Calu3 (cell line): ENCODE measurements around the gene SSBP3. TPM values are rescaled to one million over a fixed set of nuclear protein-coding genes. Genes with fewer than 3 reads are reported as not detected.

Experiments
- BruUV-seq: library from RNA; stranded (reverse); fragments of 400-500 nt; replicated peaks from 2 replicates; lab custom pipeline; 2021; lab: Mats Ljungman, UMichigan
- CTCF ChIA-PET: fragments of 300-600 bp; sonication (Branson Sonifier 250); formaldehyde crosslinking; loops from one replicate; lab custom pipeline; 2022; ENCODE audit warnings: antibody characterized with exemption; lab: Charles Lee
- DNase-seq: peaks from one replicate; pipeline ENCODE4 v3.0.0; 2022
- H3K27ac Mint-ChIP-seq: one replicate; pipeline ENCODE4 v1.8.0; 2022; ENCODE audit warnings: mixed read lengths; ENCODE audit not compliant: unreplicated experiment
- H3K27me3 Mint-ChIP-seq: one replicate; pipeline ENCODE4 v1.8.0; 2022; ENCODE audit warnings: mixed read lengths; ENCODE audit not compliant: unreplicated experiment
- H3K36me3 Mint-ChIP-seq: one replicate; pipeline ENCODE4 v1.8.0; 2022; ENCODE audit warnings: mild to moderate bottlenecking, moderate library complexity, mixed read lengths; ENCODE audit not compliant: insufficient read depth, unreplicated experiment
- H3K4me1 Mint-ChIP-seq: one replicate; pipeline ENCODE4 v1.8.0; 2022; ENCODE audit warnings: mild to moderate bottlenecking, low read depth, mixed read lengths; ENCODE audit not compliant: unreplicated experiment
- H3K4me3 Mint-ChIP-seq: one replicate; pipeline ENCODE4 v1.8.0; 2022; ENCODE audit warnings: mild to moderate bottlenecking, low read depth, moderate library complexity, mixed read lengths; ENCODE audit not compliant: unreplicated experiment
- H3K9me3 Mint-ChIP-seq: one replicate; pipeline ENCODE4 v1.8.0; 2022; ENCODE audit warnings: low read depth, mixed read lengths; ENCODE audit not compliant: unreplicated experiment
- intact Hi-C: fragments of 100-400 bp; cut with micrococcal nuclease; formaldehyde crosslinking; loops from one replicate; pipeline ENCODE4 v1.10.0; 2022; ENCODE audit not compliant: unreplicated experiment
- total RNA-seq: library from RNA; stranded (reverse); gene quantifications from 2 replicates; pipeline ENCODE4 v1.2.3, GENCODE V29; 2022
- TF ChIP-seq, protein P1 (sequence below): fragments of 200-600 bp; IDR thresholded peaks from one replicate; pipeline ENCODE4 v1.8.0; 2022; ENCODE audit warnings: antibody characterized with exemption; ENCODE audit not compliant: unreplicated experiment

SSBP3 gene
- total RNA-seq, 1 experiment from 2014 or later: 16.6 TPM

DNA sequence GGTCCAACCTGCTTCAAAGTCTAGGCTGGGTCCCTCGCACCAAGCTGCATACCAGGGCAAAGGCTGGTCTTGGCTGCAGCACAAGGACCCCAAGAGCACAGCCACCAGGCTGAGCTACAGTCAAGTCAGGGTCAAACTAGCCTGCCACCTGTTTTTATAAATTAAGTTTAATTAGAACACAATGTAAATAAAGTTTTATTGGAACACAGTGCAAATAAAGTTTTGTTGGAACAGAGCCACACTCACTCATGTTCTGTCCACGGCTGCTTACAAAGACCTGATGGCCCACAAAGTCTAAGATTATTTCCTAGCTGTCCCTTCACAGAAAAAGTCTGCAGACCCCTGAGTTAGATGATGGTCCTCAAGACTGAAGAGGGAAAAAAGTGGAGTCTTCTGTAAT lies 140.0 kb downstream of the SSBP3 start:
- Mint-ChIP-seq H3K36me3 (no peaks in the 10 kb centered on the region), H3K27me3 (peaks cover 11% of the 10 kb centered on the region), H3K4me3 (no peak overlapping the region), H3K27ac (no peak overlapping the region), H3K4me1 (no peaks in the 10 kb centered on the region), H3K9me3 (no peaks in the 10 kb centered on the region)
- TF ChIP-seq, protein P1, sequence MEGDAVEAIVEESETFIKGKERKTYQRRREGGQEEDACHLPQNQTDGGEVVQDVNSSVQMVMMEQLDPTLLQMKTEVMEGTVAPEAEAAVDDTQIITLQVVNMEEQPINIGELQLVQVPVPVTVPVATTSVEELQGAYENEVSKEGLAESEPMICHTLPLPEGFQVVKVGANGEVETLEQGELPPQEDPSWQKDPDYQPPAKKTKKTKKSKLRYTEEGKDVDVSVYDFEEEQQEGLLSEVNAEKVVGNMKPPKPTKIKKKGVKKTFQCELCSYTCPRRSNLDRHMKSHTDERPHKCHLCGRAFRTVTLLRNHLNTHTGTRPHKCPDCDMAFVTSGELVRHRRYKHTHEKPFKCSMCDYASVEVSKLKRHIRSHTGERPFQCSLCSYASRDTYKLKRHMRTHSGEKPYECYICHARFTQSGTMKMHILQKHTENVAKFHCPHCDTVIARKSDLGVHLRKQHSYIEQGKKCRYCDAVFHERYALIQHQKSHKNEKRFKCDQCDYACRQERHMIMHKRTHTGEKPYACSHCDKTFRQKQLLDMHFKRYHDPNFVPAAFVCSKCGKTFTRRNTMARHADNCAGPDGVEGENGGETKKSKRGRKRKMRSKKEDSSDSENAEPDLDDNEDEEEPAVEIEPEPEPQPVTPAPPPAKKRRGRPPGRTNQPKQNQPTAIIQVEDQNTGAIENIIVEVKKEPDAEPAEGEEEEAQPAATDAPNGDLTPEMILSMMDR: no peak
- intact Hi-C loops: no loop called here
- CTCF ChIA-PET: no interaction called here
- BruUV-seq: no TSS peak
- DNase-seq: no peak

DNA sequence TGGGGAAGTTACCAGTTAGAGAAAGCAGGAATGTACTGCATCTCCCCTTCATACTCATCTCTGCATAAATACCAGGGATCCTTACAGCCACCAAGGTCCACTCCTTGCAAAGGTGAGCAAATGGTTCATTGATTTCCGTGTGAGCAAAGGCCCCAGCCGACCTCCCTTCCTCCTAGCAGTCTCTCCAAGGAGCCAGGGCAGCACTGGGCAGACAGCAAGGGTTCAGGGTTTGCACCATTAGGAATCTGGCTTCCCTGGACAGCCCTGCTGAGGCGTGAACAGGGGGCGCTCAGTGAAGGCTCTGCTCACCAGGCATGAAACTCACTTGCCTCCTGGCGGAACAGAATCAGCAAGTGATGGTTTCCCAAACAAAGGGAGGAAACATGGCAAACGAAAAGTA lies 140.5 kb downstream of the SSBP3 start:
- Mint-ChIP-seq H3K36me3 (no peaks in the 10 kb centered on the region), H3K9me3 (no peaks in the 10 kb centered on the region), H3K4me3 (no peak overlapping the region), H3K4me1 (no peaks in the 10 kb centered on the region), H3K27ac (no peak overlapping the region), H3K27me3 (peaks cover 11% of the 10 kb centered on the region)
- no TSS peak for BruUV-seq
- CTCF ChIA-PET: no interaction called here
- TF ChIP-seq, protein P1: no peak
- intact Hi-C loops: no loop called here
- no peak for DNase-seq

DNA sequence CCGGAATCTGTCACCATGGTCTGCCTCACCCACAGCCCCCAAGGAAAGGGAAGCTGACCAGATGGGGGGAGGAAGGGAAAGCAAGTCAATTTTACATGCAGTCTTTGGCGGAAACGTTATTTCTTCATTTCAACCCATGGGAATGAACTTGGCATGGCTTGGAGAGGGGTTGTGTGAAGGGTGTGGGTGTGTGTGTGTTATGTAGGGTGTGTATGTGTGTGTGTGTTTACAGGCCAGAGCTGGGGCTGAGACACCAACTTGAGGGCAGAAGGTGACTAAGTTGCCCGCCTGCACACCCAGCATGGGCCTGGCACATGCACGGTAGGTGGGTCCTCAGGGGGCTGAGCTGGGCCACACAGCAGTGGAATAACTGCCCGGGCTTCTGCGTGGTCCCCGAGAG lies 141.1 kb downstream of the SSBP3 start:
- Mint-ChIP-seq H3K27ac (no peak overlapping the region), H3K27me3 (peaks cover 11% of the 10 kb centered on the region), H3K36me3 (no peaks in the 10 kb centered on the region), H3K4me3 (no peak overlapping the region), H3K4me1 (no peaks in the 10 kb centered on the region), H3K9me3 (no peaks in the 10 kb centered on the region)
- CTCF ChIA-PET: no interaction called here
- DNase-seq: no peak
- no TSS peak for BruUV-seq
- intact Hi-C loops: no loop called here
- TF ChIP-seq, protein P1: no peak

DNA sequence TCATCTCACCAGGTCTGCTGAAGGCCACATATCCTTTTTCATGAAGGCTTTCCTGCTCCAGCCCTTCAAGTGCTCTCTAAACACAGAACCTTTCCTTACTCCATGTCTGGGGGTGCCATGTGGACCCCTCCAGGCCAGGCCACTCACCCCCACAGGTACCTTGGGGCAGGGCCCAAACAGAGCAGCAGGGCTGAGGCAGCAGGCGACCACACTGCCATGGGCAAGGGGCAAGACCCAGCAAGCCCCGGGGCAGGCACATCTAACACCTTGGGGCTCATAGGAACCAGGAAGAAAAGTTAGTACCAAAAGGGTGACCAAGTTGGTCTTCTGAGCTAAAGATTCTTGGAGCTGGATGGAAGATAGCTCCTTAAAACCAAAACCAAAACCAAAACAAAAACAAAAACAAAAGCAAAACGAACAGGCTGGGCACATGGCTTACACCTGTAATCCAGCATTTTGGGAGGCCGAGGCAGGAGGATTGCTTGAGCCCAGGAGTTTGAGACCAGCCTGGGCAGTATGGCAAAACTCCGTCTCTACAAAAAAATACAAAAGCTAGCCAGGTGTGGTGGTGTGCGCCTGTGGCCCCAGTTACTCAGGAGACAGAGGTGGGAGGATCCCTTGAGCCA lies 142.5 kb downstream of the SSBP3 start:
- Mint-ChIP-seq H3K9me3 (no peaks in the 10 kb centered on the region), H3K27me3 (peaks cover 11% of the 10 kb centered on the region), H3K27ac (no peak overlapping the region), H3K4me1 (no peaks in the 10 kb centered on the region), H3K4me3 (no peak overlapping the region), H3K36me3 (no peaks in the 10 kb centered on the region)
- intact Hi-C loops: no loop called here
- DNase-seq: no peak
- BruUV-seq: no TSS peak
- TF ChIP-seq, protein P1: no peak
- CTCF ChIA-PET: no interaction called here
